ENCODE measurements around the gene METTL16. TPM values are rescaled to one million over a fixed set of nuclear protein-coding genes. Genes with fewer than 3 reads are reported as not detected.

The METTL16 gene
- total and polyA plus RNA-seq, 9 of the 15 experiments (the other 6 are each of a cell fraction or from before 2014, with no cell fraction given): 12.1 to 30.5 (median 19.8) TPM

DNA sequence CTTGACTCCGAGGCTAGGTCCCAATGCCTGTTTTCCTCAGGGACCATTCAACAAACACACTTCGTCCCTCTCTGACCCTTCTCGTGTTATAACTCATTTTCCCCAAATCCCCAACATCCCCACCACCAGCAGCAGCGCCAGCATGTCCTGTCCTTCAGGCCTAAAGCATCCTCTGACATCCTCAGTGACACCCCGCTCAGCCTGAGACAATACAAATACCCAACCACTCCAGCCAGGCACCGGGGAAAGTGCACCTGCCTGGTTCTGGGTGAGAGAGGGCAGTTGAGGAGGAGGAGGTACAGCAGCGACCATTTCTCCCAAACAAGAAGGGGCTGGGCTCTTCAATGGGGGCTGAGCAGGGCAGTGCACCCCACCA is 115.5 kb downstream of the METTL16 start:
- Histone ChIP-seq H3K9me3 (replicated peaks; ENCODE audit: control insufficient read depth, insufficient read depth, low read depth, low read length) (no peaks in the 10 kb centered on the region), H3K27ac (ENCODE audit: extremely low read depth, low read depth, low read length) (peak overlapping the region; percentile 100), H3K9me1 (ENCODE audit: control insufficient read depth, insufficient read depth, low read length) (peaks cover 3% of the 10 kb centered on the region), H3K4me1 (replicated peaks in 1 of 2; ENCODE audit: control insufficient read depth in 2 of 2, insufficient read depth in 2 of 2, low read length in 2 of 2) (peaks cover 39 to 83% of the 10 kb centered on the region in 2 experiments), H3K36me3 (ENCODE audit: control insufficient read depth, insufficient read depth, low read length) (peaks cover 10% of the 10 kb centered on the region; the same call in 2 of the 3 replicates), H4K20me1 (replicated peaks; ENCODE audit: control insufficient read depth, insufficient read depth, low read length) (0 out of 2 replicates have a peak, but pooled peaks cover 3% of the 10 kb centered on the region), H3K4me2 (ENCODE audit: insufficient read depth, low read length) (peak overlapping the region; percentile 79), H3K4me3 (peak overlapping the region; percentile 29; the same call in 1 of the 2 replicates), H2AFZ (ENCODE audit: low read depth, low read length) (no peak overlapping the region), H3K9ac (ENCODE audit: insufficient read depth in 1 of 2, low read depth in 2 of 2, low read length in 2 of 2) (peak overlapping the region; percentile 79 to 90), H3K27me3 (ENCODE audit: control insufficient read depth in 2 of 2, insufficient read depth in 2 of 2, low read length in 2 of 2) (no peaks in the 10 kb centered on the region), H3K79me2 (ENCODE audit: control insufficient read depth, insufficient read depth, low read length) (peaks cover 73% of the 10 kb centered on the region)
- DNase-seq (ENCODE audit: extremely low read depth in 1 of 4, low spot score in 3 of 4) (no peak), FAIRE-seq (peak; percentile 72), ATAC-seq (no peak)
- BruUV-seq (replicated peaks): no TSS peak
- TF ChIP-seq, protein P1, sequence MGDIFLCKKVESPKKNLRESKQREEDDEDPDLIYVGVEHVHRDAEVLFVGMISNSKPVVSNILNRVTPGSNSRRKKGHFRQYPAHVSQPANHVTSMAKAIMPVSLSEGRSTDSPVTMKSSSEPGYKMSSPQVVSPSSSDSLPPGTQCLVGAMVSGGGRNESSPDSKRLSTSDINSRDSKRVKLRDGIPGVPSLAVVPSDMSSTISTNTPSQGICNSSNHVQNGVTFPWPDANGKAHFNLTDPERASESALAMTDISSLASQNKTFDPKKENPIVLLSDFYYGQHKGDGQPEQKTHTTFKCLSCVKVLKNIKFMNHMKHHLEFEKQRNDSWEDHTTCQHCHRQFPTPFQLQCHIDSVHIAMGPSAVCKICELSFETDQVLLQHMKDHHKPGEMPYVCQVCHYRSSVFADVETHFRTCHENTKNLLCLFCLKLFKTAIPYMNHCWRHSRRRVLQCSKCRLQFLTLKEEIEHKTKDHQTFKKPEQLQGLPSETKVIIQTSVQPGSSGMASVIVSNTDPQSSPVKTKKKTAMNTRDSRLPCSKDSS (IDR thresholded peaks at IDR 0.05; ENCODE audit: low read depth, partially characterized antibody): no peak
- TF ChIP-seq CCNT2 (IDR thresholded peaks at IDR 0.05; ENCODE audit: borderline replicate concordance, extremely low read depth, insufficient read length, low read depth, low read length): no peak
- TF ChIP-seq MAFG (tag; conservative IDR thresholded peaks at IDR 0.05): no peak
- no peak for TF ChIP-seq ZSCAN29 (IDR thresholded peaks at IDR 0.05)
- no peak for TF ChIP-seq TBL1XR1 (IDR thresholded peaks at IDR 0.05; ENCODE audit: low read length in 2 of 2)
- TF ChIP-seq, protein P2, sequence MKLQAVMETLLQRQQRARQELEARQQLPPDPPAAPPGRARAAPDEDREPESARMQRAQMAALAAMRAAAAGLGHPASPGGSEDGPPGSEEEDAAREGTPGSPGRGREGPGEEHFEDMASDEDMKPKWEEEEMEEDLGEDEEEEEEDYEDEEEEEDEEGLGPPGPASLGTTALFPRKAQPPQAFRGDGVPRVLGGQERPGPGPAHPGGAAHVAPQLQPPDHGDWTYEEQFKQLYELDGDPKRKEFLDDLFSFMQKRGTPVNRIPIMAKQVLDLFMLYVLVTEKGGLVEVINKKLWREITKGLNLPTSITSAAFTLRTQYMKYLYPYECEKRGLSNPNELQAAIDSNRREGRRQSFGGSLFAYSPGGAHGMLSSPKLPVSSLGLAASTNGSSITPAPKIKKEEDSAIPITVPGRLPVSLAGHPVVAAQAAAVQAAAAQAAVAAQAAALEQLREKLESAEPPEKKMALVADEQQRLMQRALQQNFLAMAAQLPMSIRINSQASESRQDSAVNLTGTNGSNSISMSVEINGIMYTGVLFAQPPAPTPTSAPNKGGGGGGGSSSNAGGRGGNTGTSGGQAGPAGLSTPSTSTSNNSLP (IDR thresholded peaks at IDR 0.05; ENCODE audit: borderline replicate concordance, low read depth, low read length): no peak
- TF ChIP-seq RBM34 (IDR thresholded peaks at IDR 0.05; ENCODE audit: borderline replicate concordance, insufficient read depth, low read length): no peak
- TF ChIP-seq, protein P3, sequence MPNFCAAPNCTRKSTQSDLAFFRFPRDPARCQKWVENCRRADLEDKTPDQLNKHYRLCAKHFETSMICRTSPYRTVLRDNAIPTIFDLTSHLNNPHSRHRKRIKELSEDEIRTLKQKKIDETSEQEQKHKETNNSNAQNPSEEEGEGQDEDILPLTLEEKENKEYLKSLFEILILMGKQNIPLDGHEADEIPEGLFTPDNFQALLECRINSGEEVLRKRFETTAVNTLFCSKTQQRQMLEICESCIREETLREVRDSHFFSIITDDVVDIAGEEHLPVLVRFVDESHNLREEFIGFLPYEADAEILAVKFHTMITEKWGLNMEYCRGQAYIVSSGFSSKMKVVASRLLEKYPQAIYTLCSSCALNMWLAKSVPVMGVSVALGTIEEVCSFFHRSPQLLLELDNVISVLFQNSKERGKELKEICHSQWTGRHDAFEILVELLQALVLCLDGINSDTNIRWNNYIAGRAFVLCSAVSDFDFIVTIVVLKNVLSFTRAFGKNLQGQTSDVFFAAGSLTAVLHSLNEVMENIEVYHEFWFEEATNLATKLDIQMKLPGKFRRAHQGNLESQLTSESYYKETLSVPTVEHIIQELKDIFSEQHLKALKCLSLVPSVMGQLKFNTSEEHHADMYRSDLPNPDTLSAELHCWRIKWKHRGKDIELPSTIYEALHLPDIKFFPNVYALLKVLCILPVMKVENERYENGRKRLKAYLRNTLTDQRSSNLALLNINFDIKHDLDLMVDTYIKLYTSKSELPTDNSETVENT (CRISPR knock-in tag; IDR thresholded peaks at IDR 0.05): no peak
- TF ChIP-seq, protein P4, sequence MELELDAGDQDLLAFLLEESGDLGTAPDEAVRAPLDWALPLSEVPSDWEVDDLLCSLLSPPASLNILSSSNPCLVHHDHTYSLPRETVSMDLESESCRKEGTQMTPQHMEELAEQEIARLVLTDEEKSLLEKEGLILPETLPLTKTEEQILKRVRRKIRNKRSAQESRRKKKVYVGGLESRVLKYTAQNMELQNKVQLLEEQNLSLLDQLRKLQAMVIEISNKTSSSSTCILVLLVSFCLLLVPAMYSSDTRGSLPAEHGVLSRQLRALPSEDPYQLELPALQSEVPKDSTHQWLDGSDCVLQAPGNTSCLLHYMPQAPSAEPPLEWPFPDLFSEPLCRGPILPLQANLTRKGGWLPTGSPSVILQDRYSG (tag; conservative IDR thresholded peaks at IDR 0.05; ENCODE audit: low read depth): no peak
- TF ChIP-seq POU5F1 (IDR thresholded peaks at IDR 0.05; ENCODE audit: borderline replicate concordance, low read depth, low read length, partially characterized antibody): no peak
- no peak for TF ChIP-seq ETV5 (CRISPR knock-in tag; IDR thresholded peaks at IDR 0.05; ENCODE audit: low read depth)
- TF ChIP-seq, protein P5, sequence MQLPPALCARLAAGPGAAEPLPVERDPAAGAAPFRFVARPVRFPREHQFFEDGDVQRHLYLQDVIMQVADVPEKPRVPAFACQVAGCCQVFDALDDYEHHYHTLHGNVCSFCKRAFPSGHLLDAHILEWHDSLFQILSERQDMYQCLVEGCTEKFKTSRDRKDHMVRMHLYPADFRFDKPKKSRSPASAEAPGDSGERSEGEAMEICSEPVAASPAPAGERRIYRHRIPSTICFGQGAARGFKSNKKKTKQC (CRISPR knock-in tag; IDR thresholded peaks at IDR 0.05): no peak
- intact Hi-C loops (cut with micrococcal nuclease) (no loop called here), in situ Hi-C loops (cut with MboI) (no loop called here)
- 26% methylated on average over 4 of the region's 7 CpGs for WGBS (ENCODE audit: insufficient coverage, low coverage, missing lambda C conversion rate)
- POLR2A ChIA-PET: no interaction called here
- CTCF ChIA-PET (ENCODE audit: low intra/inter-chr PET ratio): no interaction called here

All from K562 (cell line).